Heart right ventricle (tissue), 16 donors: ENCODE results near the gene NUDT3. TPM values are rescaled to one million over a fixed set of nuclear protein-coding genes. Genes with fewer than 3 reads are reported as not detected.
A peak's percentile ranks its signal among the peaks of the same experiment; 100 is the strongest.

Source experiments
- ATAC-seq, 8 donors: fragments of 200-7000 bp; cut with Tn5 transposase; one replicate each; pipeline ENCODE4 v1.9.1; 2020; ENCODE audit warnings: mild to moderate bottlenecking in 8 of 8, moderate library complexity in 8 of 8, moderate number of reproducible peaks in 1 of 8
- DNase-seq, 2 donors: peaks; one replicate each; pipeline ENCODE4 v3.0.0-alpha.2; 2020
- H3K27ac ChIP-seq, 10 donors: fragments of 200-600 bp; sonication (generic) in 2 of 10; one replicate each; pipeline versions ENCODE4 v1.5.0 to v1.8.0; 2020 to 2022; ENCODE audit warnings: mild to moderate bottlenecking in 3 of 10
- H3K27me3 ChIP-seq, 7 donors: fragments of 200-600 bp; one replicate each; pipeline ENCODE4 v1.8.0; 2021 to 2022; ENCODE audit warnings: mild to moderate bottlenecking in 2 of 7
- H3K36me3 ChIP-seq, 9 donors: fragments of 200-600 bp; sonication (generic) in 1 of 9; one replicate each; pipeline versions ENCODE4 v1.5.0 to v1.8.0; 2020 to 2022; ENCODE audit warnings: mild to moderate bottlenecking in 2 of 9
- H3K4me1 ChIP-seq, 9 donors: fragments of 200-600 bp; sonication (generic) in 1 of 9; one replicate each; pipeline versions ENCODE4 v1.5.0 to v1.8.0; 2020 to 2022; ENCODE audit warnings: mild to moderate bottlenecking in 4 of 9
- H3K4me3 ChIP-seq, 10 donors: fragments of 200-600 bp; sonication (generic) in 2 of 10; one replicate each; pipeline versions ENCODE4 v1.5.0 to v1.8.0; 2020 to 2022; ENCODE audit warnings: mild to moderate bottlenecking in 7 of 10, moderate library complexity in 2 of 10
- H3K9me3 ChIP-seq, 11 donors: fragments of 200-600 bp in 10 of 11; sonication (generic) in 2 of 11; one replicate each; pipeline versions ENCODE4 v1.5.0 to v1.8.0; 2013 to 2022; ENCODE audit warnings: mild to moderate bottlenecking in 2 of 11, control low read depth in 1 of 11, moderate library complexity in 1 of 11
- WGBS, 2 donors: extraction: QIAGEN DNeasy Blood & Tissue Kit; methylation state at CpG; one replicate each; pipeline ENCODE4 v1.1.7; 2013; ENCODE audit warnings: inconsistent platforms in 1 of 2; 5-methylcytosine and 5-hydroxymethylcytosine counted together
- intact Hi-C, 10 donors: fragments of 100-400 bp; cut with DNase I; formaldehyde crosslinking; loops; one replicate each; pipeline versions ENCODE4 v1.11.1 to v1.14.2; 2022
- polyA plus RNA-seq, 2 donors: library from polyadenylated mRNA; stranded (reverse); fragments of 200-250 nt; gene quantifications; one replicate each; pipeline ENCODE4 v1.2.3, GENCODE V29; 2013
- total RNA-seq, 10 donors: library from RNA; stranded (reverse); fragmentation: NEBNext Ultra II Directional in 3 of 10; extraction: Animal tissue kit (Norgen Biotek cat#: 25700) in 3 of 10; gene quantifications; one replicate each; pipeline versions ENCODE4 v1.2.1 to v1.2.4, GENCODE V29; 2021 to 2023
- TF ChIP-seq, protein P1 (sequence below), 9 donors: fragments of 200-600 bp; sonication (generic) in 2 of 9; IDR thresholded peaks; one replicate each; pipeline versions ENCODE4 v1.5.0 to v1.8.0; 2021 to 2022; ENCODE audit warnings: antibody characterized with exemption in 9 of 9, mild to moderate bottlenecking in 5 of 9, moderate library complexity in 1 of 9
- donor health status: Arrhythmogenic right ventricular cardiomyopathy.
- donor health status: ischemic (EF 13 %, LVEDD 7.1; RV severe dilation, severe dysfunction).
- donor health status: healthy with polysubstance abuse.
- donor health status: DM: no; HTN: yes; CAD: no.
- donor health status: DM: no; HTN: no; CAD: no.
- donor health status: ischemic (EF 25% LVEDD 6.9; RV normal size, moderate dysfunction).
- donor health status: ischemic (EF 25% LVEDD 5.7; RV mildly dilated, moderate dysfunction).
- donor health status: healthy.
- donor health status: DM: yes; HTN: yes; CAD: no.
- donor health status: Ischemic cardiomyopathy.
- donor health status: ischemic (EF 35%, LVEDD 5.7; RV mildly dilated, moderate dysfunction).
- donor health status: nonischemic (EF 11% LVEDD 7.7; RV severe dilation, severe dysfunction).
- donor health status: DM: yes; HTN: yes; CAD: no.
- donor health status: PGD.
- donor health status: ischemic (EF 29% LVEDD 5.4; RV normal size, mild dysfunction).
- donor health status: nonischemic (EF 23%, LVEDD 6.1; RV moderate dilation, normal function).

Gene NUDT3
- total and polyA plus RNA-seq, 12 donors = 9.3 to 67.1 (median 54.4) TPM

- no peak for DNase-seq
- TF ChIP-seq, protein P1, sequence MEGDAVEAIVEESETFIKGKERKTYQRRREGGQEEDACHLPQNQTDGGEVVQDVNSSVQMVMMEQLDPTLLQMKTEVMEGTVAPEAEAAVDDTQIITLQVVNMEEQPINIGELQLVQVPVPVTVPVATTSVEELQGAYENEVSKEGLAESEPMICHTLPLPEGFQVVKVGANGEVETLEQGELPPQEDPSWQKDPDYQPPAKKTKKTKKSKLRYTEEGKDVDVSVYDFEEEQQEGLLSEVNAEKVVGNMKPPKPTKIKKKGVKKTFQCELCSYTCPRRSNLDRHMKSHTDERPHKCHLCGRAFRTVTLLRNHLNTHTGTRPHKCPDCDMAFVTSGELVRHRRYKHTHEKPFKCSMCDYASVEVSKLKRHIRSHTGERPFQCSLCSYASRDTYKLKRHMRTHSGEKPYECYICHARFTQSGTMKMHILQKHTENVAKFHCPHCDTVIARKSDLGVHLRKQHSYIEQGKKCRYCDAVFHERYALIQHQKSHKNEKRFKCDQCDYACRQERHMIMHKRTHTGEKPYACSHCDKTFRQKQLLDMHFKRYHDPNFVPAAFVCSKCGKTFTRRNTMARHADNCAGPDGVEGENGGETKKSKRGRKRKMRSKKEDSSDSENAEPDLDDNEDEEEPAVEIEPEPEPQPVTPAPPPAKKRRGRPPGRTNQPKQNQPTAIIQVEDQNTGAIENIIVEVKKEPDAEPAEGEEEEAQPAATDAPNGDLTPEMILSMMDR (IDR thresholded peaks at IDR 0.05) = no peak
- Histone ChIP-seq H3K27ac (no peak overlapping the region), H3K4me1 (peaks cover 0 to 72% (median 59%) of the 10 kb centered on the region in 9 donors), H3K9me3 (no peaks in the 10 kb centered on the region), H3K4me3 (no peak overlapping the region), H3K27me3 (no peaks in the 10 kb centered on the region), H3K36me3 (peaks cover 0 to 28% (median 0%) of the 10 kb centered on the region in 9 donors)
- no peak for ATAC-seq
- 74 to 93% methylated on average over 5 of the region's 5 CpGs for WGBS, 2 donors
- intact Hi-C loops = loop anchor here in 2 of 10 donors (10.0 kb wide), 2 partner anchors 106 to 116 kb away; partner anchors contain the start of gene NUDT3 (in 1 of the 2)
Observed at GRCh38 chr6:34278833-34279232, 113.6 kb downstream of the NUDT3 start.

GRCh38 chr6:34277763-34278112 lies 114.7 kb downstream of the NUDT3 start:
- Histone ChIP-seq H3K27me3 (no peaks in the 10 kb centered on the region), H3K27ac (peak overlapping the region in 4 of 10 donors; percentile 35 to 75 (median 62)), H3K4me1 (peaks cover 0 to 72% (median 58%) of the 10 kb centered on the region in 9 donors), H3K36me3 (peaks cover 0 to 28% (median 0%) of the 10 kb centered on the region in 9 donors), H3K4me3 (no peak overlapping the region), H3K9me3 (no peaks in the 10 kb centered on the region)
- no peak for DNase-seq
- WGBS, 2 donors = 88 to 91% methylated on average over 4 of the region's 4 CpGs
- ATAC-seq = no peak
- TF ChIP-seq, protein P1 (IDR thresholded peaks at IDR 0.05) = no peak
- intact Hi-C loops = loop anchor here in 2 of 10 donors (10.0 kb wide), 2 partner anchors 107 to 117 kb away; partner anchors contain the start of gene NUDT3 (in 1 of the 2)

- Histone ChIP-seq H3K27me3 (no peaks in the 10 kb centered on the region), H3K4me3 (no peak overlapping the region), H3K9me3 (no peaks in the 10 kb centered on the region), H3K27ac (peak overlapping the region in 9 of 10 donors; percentile 5 to 75 (median 52)), H3K36me3 (peaks cover 0 to 28% (median 0%) of the 10 kb centered on the region in 9 donors), H3K4me1 (peaks cover 0 to 72% (median 58%) of the 10 kb centered on the region in 9 donors)
- WGBS, 2 donors = 49 to 54% methylated on average over 10 of the region's 10 CpGs
- no peak for DNase-seq
- intact Hi-C loops = loop anchor here in 2 of 10 donors (10.0 kb wide), 2 partner anchors 108 to 118 kb away; partner anchors contain the start of gene NUDT3 (in 1 of the 2)
- peak in 7 of 8 donors; percentile 44 to 90 (median 67) for ATAC-seq
- TF ChIP-seq, protein P1 (IDR thresholded peaks at IDR 0.05) = no peak
Observed at GRCh38 chr6:34276881-34277762, 115.3 kb downstream of the NUDT3 start.

DNA sequence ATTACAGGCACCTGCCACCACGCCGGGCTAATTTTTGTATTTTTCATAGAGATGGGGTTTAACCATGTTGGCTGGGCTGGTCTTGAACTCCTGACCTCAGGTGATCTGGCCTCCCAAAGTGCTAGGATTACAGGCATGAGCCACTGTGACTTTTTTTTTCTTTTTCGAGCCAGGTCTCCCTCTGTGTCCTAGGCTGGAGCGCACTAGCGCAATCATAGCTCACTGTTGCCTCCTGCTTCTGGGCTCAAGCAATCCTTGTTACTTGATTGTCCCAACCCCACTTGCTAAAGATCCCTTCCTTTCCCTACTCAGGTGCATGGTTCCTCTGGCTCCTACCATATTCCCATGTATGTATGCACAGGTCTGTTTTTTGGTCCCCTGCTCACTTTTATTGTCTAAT lies 116.3 kb downstream of the NUDT3 start:
- Histone ChIP-seq H3K27me3 (no peaks in the 10 kb centered on the region), H3K9me3 (no peaks in the 10 kb centered on the region), H3K36me3 (peaks cover 0 to 28% (median 0%) of the 10 kb centered on the region in 9 donors), H3K27ac (peak overlapping the region in 9 of 10 donors; percentile 5 to 75 (median 52)), H3K4me3 (no peak overlapping the region), H3K4me1 (peaks cover 0 to 68% (median 57%) of the 10 kb centered on the region in 9 donors)
- WGBS, 2 donors = 91 to 97% methylated on average over 5 of the region's 5 CpGs
- peak in 1 of 8 donors; percentile 10 for ATAC-seq
- TF ChIP-seq, protein P1 (IDR thresholded peaks at IDR 0.05) = no peak
- intact Hi-C loops = loop anchor here in 2 of 10 donors (10.0 kb wide), 2 partner anchors 109 to 119 kb away; partner anchors contain the start of gene NUDT3 (in 1 of the 2)
- no peak for DNase-seq
